Stimulated activated CD4-positive, alpha-beta T cell treated with anti-CD3 and anti-CD28 coated beads, TNF-alpha, amount 100 ng/mL, for 24 hours (primary cell): ENCODE measurements around the gene TPT1.
"Not testable (repeated sequence)": the region's sequence is repeated elsewhere in the genome, so short reads cannot be mapped to it uniquely, and the experiment has no call there.

Experiments used
- DNase-seq, 3 experiments: peaks; one replicate each; pipeline ENCODE4 v3.0.0-alpha.2; 2020; ENCODE audit warnings: low read depth in 3 of 3

Gene TPT1

GRCh38 chr13:45341034-45341798 lies at the start of gene TPT1:
TPT1 (minus strand) TSS chr13:45341183; CDS start chr13:45341069, 114 bp downstream.
- peak; percentile 96 to 99 (median 99) for DNase-seq

GRCh38 chr13:45390348-45390747 lies 49.4 kb upstream of the TPT1 start:
- not testable (repeated sequence) for DNase-seq

GRCh38 chr13:45388664-45389063 lies 47.7 kb upstream of the TPT1 start:
- no peak for DNase-seq

- DNase-seq: not testable (repeated sequence)
Measured at GRCh38 chr13:45386892-45387575, 46.1 kb upstream of the TPT1 start.

- no peak for DNase-seq
Measured at GRCh38 chr13:45385907-45386553, 45.0 kb upstream of the TPT1 start.

GRCh38 chr13:45385320-45385719 lies 44.3 kb upstream of the TPT1 start:
- no peak for DNase-seq

- no peak for DNase-seq
Measured at GRCh38 chr13:45384474-45385174, 43.6 kb upstream of the TPT1 start.

- DNase-seq: not testable (repeated sequence)
Measured at GRCh38 chr13:45382739-45383138, 41.8 kb upstream of the TPT1 start.

- no peak for DNase-seq
Measured at GRCh38 chr13:45381196-45381595, 40.2 kb upstream of the TPT1 start.

- DNase-seq: not testable (repeated sequence)
Measured at GRCh38 chr13:45380708-45381107, 39.7 kb upstream of the TPT1 start.

- not testable (repeated sequence) for DNase-seq
Measured at GRCh38 chr13:45379516-45379915, 38.5 kb upstream of the TPT1 start.

- not testable (repeated sequence) for DNase-seq
Measured at GRCh38 chr13:45378786-45379185, 37.8 kb upstream of the TPT1 start.

GRCh38 chr13:45377314-45377713 lies 36.3 kb upstream of the TPT1 start:
- not testable (repeated sequence) for DNase-seq

- not testable (repeated sequence) for DNase-seq
Measured at GRCh38 chr13:45376651-45377050, 35.7 kb upstream of the TPT1 start.

GRCh38 chr13:45374917-45375316 lies 33.9 kb upstream of the TPT1 start:
- no peak for DNase-seq

GRCh38 chr13:45373162-45373547 lies 32.2 kb upstream of the TPT1 start:
- no peak for DNase-seq

GRCh38 chr13:45372189-45373161 lies 31.5 kb upstream of the TPT1 start:
- no peak for DNase-seq

- peak in 2 of 3 experiments; percentile 16 to 45 for DNase-seq
Measured at GRCh38 chr13:45370922-45371406, 30.0 kb upstream of the TPT1 start.

- no peak for DNase-seq
Measured at GRCh38 chr13:45369116-45369515, 28.1 kb upstream of the TPT1 start.

- no peak for DNase-seq
Measured at GRCh38 chr13:45368571-45368970, 27.6 kb upstream of the TPT1 start.

- peak in 1 of 3 experiments; percentile 24 for DNase-seq
Measured at GRCh38 chr13:45368005-45368404, 27.0 kb upstream of the TPT1 start.
